Hippocampal formation (tissue), 2 donors: ENCODE results near the gene ITPR2.

Experiments
- DNase-seq, 2 donors: peaks; one replicate each; lab custom pipeline; 2025; lab: John Stamatoyannopoulos, UW

The ITPR2 gene

GRCh38 chr12:26389343-26389742 lies 443.7 kb downstream of the ITPR2 start:
- no peak for DNase-seq

GRCh38 chr12:26384536-26384935 lies 448.5 kb downstream of the ITPR2 start:
- no peak for DNase-seq

DNA sequence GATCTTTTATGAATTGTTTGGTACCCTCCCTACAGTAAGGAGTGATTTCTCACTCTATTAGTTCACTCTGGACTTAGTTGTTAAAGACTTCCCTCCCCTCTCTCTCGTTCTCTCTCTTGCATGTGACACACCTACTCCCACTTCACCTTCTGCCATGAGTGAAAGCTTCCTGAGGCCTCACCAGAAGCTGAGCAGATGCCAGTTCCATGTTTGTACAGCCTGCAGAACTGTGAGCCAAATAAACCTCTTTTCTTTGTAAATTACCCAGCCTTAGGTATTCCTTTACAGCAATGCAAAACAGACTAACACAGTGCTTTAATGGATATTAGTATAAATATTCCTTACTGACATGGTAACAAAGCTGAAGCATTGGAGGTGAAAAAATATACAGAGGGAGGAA lies 450.0 kb downstream of the ITPR2 start:
- no peak for DNase-seq

DNA sequence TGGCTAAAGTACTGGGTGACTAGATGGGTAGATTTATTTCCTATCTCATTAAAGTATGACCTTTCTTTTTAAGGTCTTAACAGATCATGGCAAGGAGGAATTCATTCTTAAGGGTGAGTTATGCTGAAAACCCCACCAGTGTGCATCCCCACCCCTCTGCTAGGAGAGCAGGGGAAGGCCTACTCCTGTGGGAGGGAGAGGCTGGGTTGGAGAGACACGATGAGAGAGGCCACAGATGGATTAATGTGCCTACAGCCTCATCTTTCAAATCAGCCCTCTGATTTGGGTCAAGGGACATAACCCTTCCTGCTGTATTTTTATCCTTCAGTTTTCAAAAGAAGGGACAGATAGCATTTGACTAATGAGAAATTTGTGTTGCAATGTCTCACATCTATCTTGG lies 452.1 kb downstream of the ITPR2 start:
- no peak for DNase-seq

GRCh38 chr12:26379777-26380467 lies 453.1 kb downstream of the ITPR2 start:
- no peak for DNase-seq

DNA sequence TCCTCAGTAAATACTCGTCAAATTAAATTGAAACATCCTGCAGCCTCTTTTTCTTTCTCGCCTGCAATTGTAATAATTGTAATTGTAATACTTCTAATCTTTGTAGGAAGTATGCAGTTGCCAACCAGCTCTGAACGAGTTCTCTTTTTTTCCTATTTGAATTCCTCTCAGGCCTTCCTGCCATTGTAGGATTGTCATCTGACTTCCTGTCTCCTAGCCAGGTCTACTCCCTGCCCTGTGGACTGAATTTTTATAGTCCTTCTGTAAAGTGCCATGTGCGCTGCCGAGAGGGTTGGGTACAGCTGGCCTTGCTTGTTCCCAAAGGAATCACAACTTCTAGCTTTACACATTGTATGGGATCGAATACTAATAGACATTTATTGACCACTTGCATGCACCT lies 454.3 kb downstream of the ITPR2 start:
- DNase-seq, result peak; percentile 46 to 61

GRCh38 chr12:26374934-26375680 lies 457.9 kb downstream of the ITPR2 start:
- DNase-seq, result no peak

DNA sequence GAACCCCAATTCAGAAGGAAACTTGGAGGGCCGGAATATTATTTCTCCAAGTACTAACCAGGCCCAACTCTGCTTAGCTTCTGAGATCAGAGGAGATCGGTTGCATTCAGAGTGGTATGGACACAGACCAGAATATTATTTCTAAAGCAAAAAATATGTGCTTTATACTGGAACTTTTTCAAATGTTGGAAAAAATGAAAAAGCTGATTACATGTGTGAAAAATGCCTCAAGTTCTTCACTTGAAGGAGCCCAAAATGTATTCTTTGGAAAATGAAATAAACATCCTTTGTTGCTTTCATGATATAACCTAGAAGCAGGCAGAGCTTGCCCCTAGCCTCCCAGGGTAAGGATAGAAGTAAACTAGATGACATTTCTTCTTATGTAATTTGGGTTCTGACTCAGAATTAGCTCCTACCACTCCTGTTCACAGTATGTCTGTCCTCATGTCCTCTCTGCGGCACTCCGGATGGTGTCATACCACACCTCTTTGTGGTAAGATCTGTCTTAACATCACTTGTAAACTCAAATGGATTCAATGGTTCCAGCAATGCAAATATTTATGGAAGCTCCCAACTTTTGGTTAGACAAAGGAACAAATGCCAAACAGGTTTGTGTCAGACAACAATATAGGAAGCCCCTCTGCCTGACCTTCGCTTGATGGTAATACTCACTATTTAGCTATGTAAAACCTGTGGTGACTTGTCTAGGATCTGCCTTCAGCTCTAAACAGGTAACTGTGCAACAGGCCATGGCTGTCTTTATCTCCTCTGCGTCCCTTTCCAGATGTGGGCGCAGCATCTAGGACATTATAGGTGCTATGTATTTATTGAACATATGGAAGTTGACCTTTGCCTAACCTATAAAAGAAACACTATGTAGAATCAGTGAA lies 459.1 kb downstream of the ITPR2 start:
- no peak for DNase-seq

DNA sequence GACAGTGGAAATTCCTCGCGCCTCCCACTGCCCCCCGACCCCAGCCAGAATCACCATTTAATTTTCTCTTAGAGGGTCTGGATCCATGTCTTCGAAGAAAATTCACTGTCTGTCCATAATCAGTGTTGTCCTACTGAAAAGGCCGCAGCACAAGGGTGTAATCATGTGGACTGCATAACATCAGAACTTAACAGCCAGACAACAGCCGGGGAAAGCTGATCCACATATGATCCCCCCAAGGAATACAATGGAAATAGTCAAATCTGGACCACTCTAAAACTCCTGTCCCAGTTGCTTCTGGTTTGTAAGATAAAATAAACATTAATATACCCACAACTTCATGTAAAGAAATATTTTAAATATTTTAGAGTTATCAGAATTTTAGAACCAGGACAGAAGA lies 460.1 kb downstream of the ITPR2 start:
- no peak for DNase-seq

GRCh38 chr12:26370098-26370497 lies 462.9 kb downstream of the ITPR2 start:
- DNase-seq, result peak; percentile 30 to 38

- DNase-seq, result no peak
Measured at GRCh38 chr12:26369588-26369987, 463.4 kb downstream of the ITPR2 start.

DNA sequence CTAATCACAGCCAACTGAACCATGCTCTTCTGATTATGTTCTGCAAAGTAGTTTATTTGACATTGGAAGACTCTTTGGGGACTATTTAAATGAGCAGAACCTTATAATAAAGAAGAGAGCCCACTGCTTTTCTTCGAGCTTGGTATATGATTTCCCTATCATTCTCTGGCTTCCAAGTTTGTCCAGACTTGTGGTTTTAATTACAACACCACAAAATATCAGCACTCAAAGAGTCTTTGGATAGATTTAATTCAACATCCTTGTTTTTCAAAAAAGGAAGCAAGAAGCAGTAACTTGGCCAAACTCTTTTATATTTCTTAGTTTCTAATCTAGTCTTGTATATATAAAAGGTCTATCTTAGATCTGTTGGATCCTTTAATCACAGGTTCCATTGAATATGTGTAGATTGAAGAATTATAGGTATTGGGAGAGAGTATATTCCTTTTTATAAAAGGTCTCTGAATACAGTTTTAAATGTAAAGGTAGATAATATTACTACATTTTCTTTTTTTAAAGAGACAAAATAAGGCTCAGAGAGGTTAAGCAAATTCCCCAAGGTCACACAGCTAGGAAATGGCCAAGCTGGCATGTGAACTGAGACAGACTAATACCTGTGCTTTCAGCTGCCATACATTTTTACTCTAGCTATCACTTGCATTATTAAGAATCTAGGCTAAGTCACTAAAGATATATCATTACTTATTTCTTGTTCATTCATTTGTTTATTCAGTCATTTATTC lies 464.8 kb downstream of the ITPR2 start:
- DNase-seq, result no peak

GRCh38 chr12:26361964-26362363 lies 471.0 kb downstream of the ITPR2 start:
- DNase-seq, result no peak

GRCh38 chr12:26360062-26360461 lies 472.9 kb downstream of the ITPR2 start:
- peak; percentile 31 to 65 for DNase-seq

- DNase-seq, result no peak
Measured at GRCh38 chr12:26359576-26359975, 473.4 kb downstream of the ITPR2 start.

- no peak for DNase-seq
Measured at GRCh38 chr12:26358651-26359050, 474.3 kb downstream of the ITPR2 start.

DNA sequence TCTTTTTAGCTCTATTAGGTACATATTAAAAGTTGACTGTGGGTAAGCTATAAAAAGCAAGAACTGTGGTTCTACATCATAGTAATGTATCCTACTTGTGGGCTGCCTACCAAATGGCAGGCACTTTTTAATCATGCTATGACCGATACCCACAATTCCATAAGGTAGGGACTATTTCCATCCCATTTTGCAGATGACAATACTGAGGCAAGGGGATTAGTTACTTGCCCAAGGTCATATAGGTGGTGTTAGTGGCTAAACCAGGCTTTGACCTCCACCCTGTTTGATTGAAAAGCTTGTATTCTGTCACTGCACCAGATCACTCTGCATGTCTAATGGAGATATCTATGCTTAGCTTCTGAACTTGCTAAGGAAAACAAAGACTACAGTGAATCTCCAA lies 485.7 kb downstream of the ITPR2 start:
- no peak for DNase-seq

- DNase-seq, result no peak
Measured at GRCh38 chr12:26346736-26347135, 486.3 kb downstream of the ITPR2 start.

DNA sequence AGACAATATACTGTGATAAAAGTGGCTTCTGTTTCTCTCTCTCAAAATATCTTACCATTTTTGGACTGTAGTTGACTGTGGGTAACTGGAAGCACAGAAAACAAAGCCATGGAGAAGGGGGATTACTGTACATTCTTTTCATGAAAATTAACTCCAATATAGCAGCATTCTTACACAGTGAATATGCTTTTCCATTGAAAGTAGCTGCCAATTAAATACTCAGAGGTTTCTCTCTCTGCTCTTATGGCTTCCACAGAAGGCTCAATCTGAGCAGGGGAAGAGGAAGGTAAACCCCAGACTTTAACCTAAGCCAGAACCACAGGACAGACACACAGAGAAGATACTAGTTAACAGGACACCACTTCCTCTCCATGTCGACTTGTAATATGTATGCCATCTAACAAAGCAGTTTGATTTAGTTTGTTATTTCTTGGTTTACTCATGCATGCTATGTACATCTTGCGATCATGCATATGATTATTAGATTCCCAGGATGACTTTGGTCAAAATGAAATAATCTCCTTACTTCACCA lies 487.5 kb downstream of the ITPR2 start:
- no peak for DNase-seq

GRCh38 chr12:26341491-26341890 lies 491.5 kb downstream of the ITPR2 start:
- DNase-seq, result no peak

GRCh38 chr12:26340649-26341048 lies 492.3 kb downstream of the ITPR2 start:
- peak; percentile 24 to 44 for DNase-seq

GRCh38 chr12:26339976-26340375 lies 493.0 kb downstream of the ITPR2 start:
- no peak for DNase-seq
